GM23248 (cell line): ENCODE data around the gene ZNF346. TPM values are rescaled to one million over a fixed set of nuclear protein-coding genes. Genes with fewer than 3 reads are reported as not detected.
A peak's percentile ranks its signal among the peaks of the same experiment; 100 is the strongest.
"Not testable (repeated sequence)": the region's sequence is repeated elsewhere in the genome, so short reads cannot be mapped to it uniquely, and the experiment has no call there.

Source experiments
- DNase-seq: peaks from one replicate; pipeline ENCODE4 v3.0.0-alpha.2; 2015
- H2AFZ ChIP-seq: fragments of 200-600 bp; sonication (generic); 2 replicates; pipeline ENCODE4 v1.6.1; 2016; ENCODE audit warnings: antibody characterized with exemption
- H3F3A ChIP-seq: fragments of 200-600 bp; sonication (generic); 2 replicates; pipeline ENCODE4 v1.6.1; 2016; ENCODE audit warnings: mild to moderate bottlenecking, antibody characterized with exemption, mixed run types; ENCODE audit not compliant: insufficient read depth
- H3K27ac ChIP-seq: fragments of 200-600 bp; sonication (generic); 2 replicates; pipeline ENCODE4 v1.5.1; 2016; ENCODE audit warnings: mild to moderate bottlenecking
- H3K27me3 ChIP-seq: fragments of 200-600 bp; sonication (generic); replicated peaks from 2 replicates; pipeline ENCODE4 v1.6.1; 2016; ENCODE audit warnings: mild to moderate bottlenecking; ENCODE audit not compliant: insufficient read depth
- H3K36me3 ChIP-seq: fragments of 200-600 bp; sonication (generic); 2 replicates; pipeline ENCODE4 v1.6.1; 2016; ENCODE audit warnings: low read depth, mild to moderate bottlenecking
- H3K4me1 ChIP-seq: fragments of 200-600 bp; sonication (generic); 2 replicates; pipeline ENCODE4 v1.6.1; 2016; ENCODE audit warnings: mild to moderate bottlenecking; ENCODE audit not compliant: insufficient read depth
- H3K4me2 ChIP-seq: fragments of 200-600 bp; sonication (generic); one replicate; pipeline ENCODE4 v1.6.1; 2016; ENCODE audit warnings: mild to moderate bottlenecking; ENCODE audit not compliant: unreplicated experiment
- H3K4me3 ChIP-seq: fragments of 200-600 bp; sonication (generic); 2 replicates; pipeline ENCODE4 v1.5.1; 2016; ENCODE audit warnings: mild to moderate bottlenecking
- H3K79me2 ChIP-seq: fragments of 200-600 bp; sonication (generic); 2 replicates; pipeline ENCODE4 v1.6.1; 2016; ENCODE audit warnings: mild to moderate bottlenecking; ENCODE audit not compliant: insufficient read depth
- H3K9ac ChIP-seq: fragments of 200-600 bp; sonication (generic); 2 replicates; pipeline ENCODE4 v1.6.1; 2016; ENCODE audit warnings: mild to moderate bottlenecking
- H3K9me2 ChIP-seq: fragments of 200-600 bp; sonication (generic); 2 replicates; pipeline ENCODE4 v1.6.1; 2016; ENCODE audit warnings: mixed run types, mild to moderate bottlenecking, moderate library complexity; ENCODE audit not compliant: insufficient read depth
- H3K9me3 ChIP-seq: fragments of 200-600 bp; sonication (generic); one replicate; pipeline ENCODE4 v1.6.1; 2017; ENCODE audit warnings: low read depth
- H4K20me1 ChIP-seq: fragments of 200-600 bp; sonication (generic); 2 replicates; pipeline ENCODE4 v1.6.0; 2016; ENCODE audit not compliant: insufficient read depth
- EZH2 ChIP-seq: fragments of 200-600 bp; sonication (generic); IDR thresholded peaks from 2 replicates; pipeline ENCODE4 v1.6.1; 2018; ENCODE audit warnings: antibody characterized with exemption, mild to moderate bottlenecking; ENCODE audit not compliant: insufficient read depth, poor library complexity, severe bottlenecking
- EZH2phosphoT487 ChIP-seq: fragments of 200-600 bp; sonication (generic); IDR thresholded peaks from 2 replicates; pipeline ENCODE4 v1.6.1; 2018; ENCODE audit warnings: antibody characterized with exemption, moderate library complexity, mild to moderate bottlenecking, low read depth; ENCODE audit not compliant: insufficient read depth
- WGBS, 2 experiments: methylation state at CpG; one replicate each; pipeline ENCODE4 v1.1.6; 2015 to 2017; ENCODE audit warnings: low lambda C conversion rate in 2 of 2, low coverage in 1 of 2; ENCODE audit errors: missing lambda C conversion rate in 2 of 2; 5-methylcytosine and 5-hydroxymethylcytosine counted together
- in situ Hi-C: fragments of 300-500 bp; cut with MboI; formaldehyde crosslinking; loops from 2 replicates; pipeline ENCODE4 v1.15.0; 2020
- polyA plus RNA-seq: library from polyadenylated mRNA; unstranded; fragments of >200 nt; fragmentation: Nextera tagmentation; extraction: Ambion mirVana; gene quantifications from 2 replicates; pipeline ENCODE4 v1.2.1, GENCODE V29; 2016
- total RNA-seq: library from RNA; depleted of rRNA; stranded (reverse); fragments of >200 nt; shearing (Covaris generic); gene quantifications from 2 replicates; pipeline ENCODE4 v1.2.3, GENCODE V29; 2014

ZNF346 gene
- total and polyA plus RNA-seq, 2 experiments from 2014 or later = 13.5 to 14.8 TPM

GRCh38 chr5:176985516-176985915 is 37.0 kb upstream of the ZNF346 start:
- H3F3A ChIP-seq = no peaks in the 10 kb centered on the region
- 98 to 100% methylated on average over 2 of the region's 2 CpGs for WGBS, 2 experiments
- H3K4me2 ChIP-seq = no peak overlapping the region
- in situ Hi-C loops = no loop called here
- peaks cover 29% of the 10 kb centered on the region; the same call in 1 of the 2 replicates for H4K20me1 ChIP-seq
- no peaks in the 10 kb centered on the region for H3K9me3 ChIP-seq
- TF ChIP-seq EZH2 = no peak
- TF ChIP-seq EZH2phosphoT487 = no peak
- H3K9ac ChIP-seq = no peak overlapping the region
- no peak overlapping the region for H3K4me3 ChIP-seq
- no peak overlapping the region for H2AFZ ChIP-seq
- no peak overlapping the region for H3K27ac ChIP-seq
- peaks cover 97% of the 10 kb centered on the region for H3K79me2 ChIP-seq
- DNase-seq = no peak
- no peaks in the 10 kb centered on the region; the same call in 1 of the 2 replicates for H3K36me3 ChIP-seq
- no peaks in the 10 kb centered on the region for H3K4me1 ChIP-seq
- H3K9me2 ChIP-seq = no peaks in the 10 kb centered on the region
- H3K27me3 ChIP-seq = no peaks in the 10 kb centered on the region

DNA sequence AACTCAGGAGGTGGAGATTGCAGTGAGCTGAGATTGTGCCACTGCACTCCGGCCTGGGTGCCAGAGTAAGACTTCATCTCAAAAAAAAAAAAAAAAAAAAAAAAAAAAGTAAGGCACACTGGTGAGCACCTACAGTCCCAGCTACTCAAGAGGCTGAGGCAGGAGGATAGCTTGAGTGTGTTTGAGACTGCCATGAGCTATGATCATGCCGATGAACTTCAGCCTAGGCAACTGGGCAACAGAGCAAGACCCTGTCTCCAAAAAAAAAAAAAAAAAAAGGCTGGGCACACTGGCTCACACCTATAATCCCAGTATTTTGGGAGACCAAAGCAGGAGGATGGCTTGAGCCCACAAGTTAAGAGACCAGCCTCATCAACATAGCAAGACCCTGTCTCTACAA is 36.2 kb upstream of the ZNF346 start:
- 96 to 100% methylated on average over 2 of the region's 2 CpGs for WGBS, 2 experiments
- Histone ChIP-seq H3K79me2 (peaks cover 98% of the 10 kb centered on the region), H3K36me3 (no peaks in the 10 kb centered on the region; the same call in 1 of the 2 replicates), H3K9me3 (no peaks in the 10 kb centered on the region), H3K4me3 (no peak overlapping the region), H3K9me2 (no peaks in the 10 kb centered on the region), H3F3A (no peaks in the 10 kb centered on the region), H4K20me1 (peaks cover 29% of the 10 kb centered on the region; the same call in 1 of the 2 replicates), H3K9ac (no peak overlapping the region), H3K27ac (no peak overlapping the region), H2AFZ (no peak overlapping the region), H3K4me2 (no peak overlapping the region), H3K27me3 (no peaks in the 10 kb centered on the region), H3K4me1 (no peaks in the 10 kb centered on the region)
- DNase-seq = no peak
- TF ChIP-seq EZH2 = no peak
- TF ChIP-seq EZH2phosphoT487 = no peak
- in situ Hi-C loops = no loop called here

- Histone ChIP-seq H3K4me2 (no peak overlapping the region), H3K36me3 (no peaks in the 10 kb centered on the region), H3K4me1 (no peaks in the 10 kb centered on the region), H4K20me1 (peaks cover 24% of the 10 kb centered on the region), H3K9me3 (no peaks in the 10 kb centered on the region), H2AFZ (no peak overlapping the region), H3K79me2 (peaks cover 98% of the 10 kb centered on the region), H3K4me3 (no peak overlapping the region), H3K27me3 (no peaks in the 10 kb centered on the region), H3K9ac (no peak overlapping the region), H3K27ac (no peak overlapping the region), H3K9me2 (no peaks in the 10 kb centered on the region), H3F3A (no peaks in the 10 kb centered on the region)
- WGBS, 2 experiments = 96 to 100% methylated on average over 3 of the region's 3 CpGs
- in situ Hi-C loops = no loop called here
- TF ChIP-seq EZH2 (no peak), EZH2phosphoT487 (no peak)
- no peak for DNase-seq
Measured at GRCh38 chr5:176987583-176987982, 34.9 kb upstream of the ZNF346 start.

- Histone ChIP-seq H3K4me1 (peaks cover 27% of the 10 kb centered on the region), H4K20me1 (peaks cover 47% of the 10 kb centered on the region), H3F3A (peaks cover 42% of the 10 kb centered on the region), H3K79me2 (peaks cover 98% of the 10 kb centered on the region)
- 90 to 97% methylated on average over 3 of the region's 3 CpGs for WGBS, 2 experiments
- H3K36me3 ChIP-seq, H3K4me3 ChIP-seq, H3K9ac ChIP-seq, in situ Hi-C loops, H3K9me2 ChIP-seq, H3K4me2 ChIP-seq, H3K9me3 ChIP-seq, H2AFZ ChIP-seq, H3K27me3 ChIP-seq, H3K27ac ChIP-seq: not testable (repeated sequence)
- peak; percentile 6 for DNase-seq
Measured at GRCh38 chr5:176993081-176993480, 29.4 kb upstream of the ZNF346 start.
